A549 (cell line): Measurements from ENCODE around the gene ADPRHL1. TPM values are rescaled to one million over a fixed set of nuclear protein-coding genes. Genes with fewer than 3 reads are reported as not detected.

ENCODE experiments used
- ATAC-seq, 2 experiments: fragments of 200-7000 bp in 1 of 2; fragments of >200 bp in 1 of 2; cut with Nextera tagmentation in 1 of 2; cut with Tn5 transposase in 1 of 2; 3 replicates each; pipeline versions ENCODE4 v1.8.0 to v1.9.1; 2018 to 2020; ENCODE audit warnings: mild to moderate bottlenecking in 1 of 2, moderate library complexity in 1 of 2
- CTCF ChIA-PET: fragments of 300-600 bp; sonication (Branson Sonifier 250); formaldehyde crosslinking; extraction: SDS; loops from one replicate; lab custom pipeline; 2021; ENCODE audit warnings: antibody characterized with exemption, inconsistent platforms; lab: Yijun Ruan, JAX
- POLR2A ChIA-PET: fragments of 350-600 bp; formaldehyde crosslinking; extraction: SDS; loops from one replicate; lab custom pipeline; 2021; ENCODE audit warnings: antibody characterized with exemption, inconsistent platforms; lab: Yijun Ruan, JAX
- DNase-seq, 2 experiments: peaks; one replicate each; pipeline versions ENCODE4 v3.0.0 to v3.0.0-alpha.2; 2011 to 2016; ENCODE audit warnings: low read depth in 1 of 2, low spot score in 1 of 2
- FAIRE-seq: peaks from 2 replicates; lab custom pipeline; 2011; peaks lifted over from hg19 to GRCh38; lab: Jason Lieb, UNC
- H3K27ac ChIP-seq, 2 experiments: fragments of >200 bp; sonication (Bioruptor Twin); formaldehyde crosslinking; 3 replicates each; pipeline ENCODE4 v1.5.1; 2016 to 2017
- H3K4me1 ChIP-seq: fragments of >200 bp; sonication (Bioruptor Twin); formaldehyde crosslinking; 3 replicates; pipeline ENCODE4 v1.6.1; 2016
- H3K4me2 ChIP-seq: fragments of >200 bp; sonication (Bioruptor Twin); formaldehyde crosslinking; 3 replicates; pipeline ENCODE4 v1.6.1; 2016
- H3K4me3 ChIP-seq: fragments of >200 bp; sonication (Bioruptor Twin); formaldehyde crosslinking; 3 replicates; pipeline ENCODE4 v1.5.1; 2016
- H3K9me3 ChIP-seq: fragments of >200 bp; sonication (Bioruptor Twin); formaldehyde crosslinking; 3 replicates; pipeline ENCODE4 v1.6.1; 2016
- ATOH8 ChIP-seq: fragments of 250-450 bp; sonication (Bioruptor Pico); IDR thresholded peaks from 2 replicates; pipeline ENCODE4 v1.5.0; 2020; ENCODE audit warnings: low read depth, mild to moderate bottlenecking, moderate library complexity
- CBX2 ChIP-seq: fragments of 200-600 bp; sonication (generic); IDR thresholded peaks from 2 replicates; pipeline ENCODE4 v1.6.1; 2016; ENCODE audit warnings: low read depth, mild to moderate bottlenecking, borderline replicate concordance
- CHD4 ChIP-seq: fragments of 200-600 bp; sonication (generic); IDR thresholded peaks from 2 replicates; pipeline ENCODE4 v1.6.1; 2016; ENCODE audit warnings: antibody characterized with exemption, mild to moderate bottlenecking, borderline replicate concordance
- E2F6 ChIP-seq: IDR thresholded peaks from 2 replicates; pipeline ENCODE4 v1.6.1; 2012; ENCODE audit warnings: low read depth, borderline replicate concordance
- EHF ChIP-seq: fragments of 250-450 bp; sonication (Bioruptor Pico); IDR thresholded peaks from 2 replicates; pipeline ENCODE4 v1.5.0; 2020; ENCODE audit warnings: mild to moderate bottlenecking
- EHMT2 ChIP-seq: fragments of 200-600 bp; sonication (generic); IDR thresholded peaks from 2 replicates; pipeline ENCODE4 v1.6.1; 2016; ENCODE audit warnings: antibody characterized with exemption, low read depth, mild to moderate bottlenecking, moderate library complexity
- ELK1 ChIP-seq: fragments of 150-350 bp; IDR thresholded peaks from 2 replicates; pipeline ENCODE4 v1.6.1; 2014; ENCODE audit warnings: low read depth, mild to moderate bottlenecking, low read length
- ESRRA ChIP-seq: fragments of 150-350 bp; IDR thresholded peaks from 2 replicates; pipeline ENCODE4 v1.6.1; 2014; ENCODE audit warnings: mild to moderate bottlenecking, low read length, borderline replicate concordance
- GATA3 ChIP-seq: IDR thresholded peaks from 2 replicates; pipeline ENCODE4 v1.6.1; 2012; ENCODE audit warnings: borderline replicate concordance
- HEYL ChIP-seq: fragments of 250-450 bp; sonication (Bioruptor Pico); IDR thresholded peaks from 2 replicates; pipeline ENCODE4 v1.8.0; 2021; ENCODE audit warnings: mild to moderate bottlenecking, moderate library complexity
- HOXA7 ChIP-seq: fragments of 250-450 bp; sonication (Bioruptor Pico); IDR thresholded peaks from 2 replicates; pipeline ENCODE4 v1.5.0; 2020; ENCODE audit warnings: mild to moderate bottlenecking, moderate library complexity
- HOXB13 ChIP-seq: fragments of 250-450 bp; sonication (Bioruptor Pico); IDR thresholded peaks from 2 replicates; pipeline ENCODE4 v1.5.0; 2020; ENCODE audit warnings: low read depth, mild to moderate bottlenecking, moderate library complexity
- JUN ChIP-seq, 2 experiments: fragments of >200 bp; sonication (Bioruptor Twin); formaldehyde crosslinking; IDR thresholded peaks; 2 replicates in 1 of 2; 3 replicates in 1 of 2; pipeline ENCODE4 v1.6.1; 2016 to 2017
- JUNB ChIP-seq: fragments of >200 bp; sonication (Bioruptor Twin); formaldehyde crosslinking; IDR thresholded peaks from 2 replicates; pipeline ENCODE4 v1.6.1; 2016
- KDM1A ChIP-seq: fragments of 200-600 bp; sonication (generic); IDR thresholded peaks from 2 replicates; pipeline ENCODE4 v1.6.1; 2016; ENCODE audit warnings: low read depth, mild to moderate bottlenecking
- MAFK ChIP-seq: fragments of 450-650 bp; IDR thresholded peaks from 2 replicates; pipeline ENCODE4 v1.6.1; 2014; ENCODE audit not compliant: partially characterized antibody
- MAX ChIP-seq: IDR thresholded peaks from 2 replicates; pipeline ENCODE4 v1.6.1; 2012
- MAZ ChIP-seq: fragments of 150-350 bp; IDR thresholded peaks from 2 replicates; pipeline ENCODE4 v1.6.1; 2014; ENCODE audit warnings: antibody characterized with exemption, low read depth, low read length, borderline replicate concordance
- PBX3 ChIP-seq: IDR thresholded peaks from 2 replicates; pipeline ENCODE4 v1.6.1; 2012
- RAD21 ChIP-seq, 2 experiments: fragments of >200 bp in 1 of 2; sonication (Bioruptor Twin) in 1 of 2; formaldehyde crosslinking in 1 of 2; IDR thresholded peaks in 1 of 2; conservative IDR thresholded peaks in 1 of 2; 2 replicates in 1 of 2; 3 replicates in 1 of 2; pipeline ENCODE4 v1.6.1; 2012 to 2018; ENCODE audit warnings: inconsistent platforms in 1 of 2
- REST ChIP-seq: fragments of 200-600 bp; sonication (generic); IDR thresholded peaks from 2 replicates; pipeline ENCODE4 v1.6.1; 2016; ENCODE audit warnings: antibody characterized with exemption, mild to moderate bottlenecking, moderate library complexity
- RFX5 ChIP-seq: fragments of 450-650 bp; IDR thresholded peaks from 2 replicates; pipeline ENCODE4 v1.7.1; 2014; ENCODE audit warnings: antibody characterized with exemption, mild to moderate bottlenecking, moderate library complexity
- RNF2 ChIP-seq: fragments of 200-600 bp; sonication (generic); IDR thresholded peaks from 2 replicates; pipeline ENCODE4 v1.6.1; 2016; ENCODE audit warnings: low read depth, mild to moderate bottlenecking, antibody characterized with exemption, moderate library complexity, borderline replicate concordance
- SMC3 ChIP-seq: fragments of >200 bp; sonication (Bioruptor Twin); formaldehyde crosslinking; IDR thresholded peaks from 3 replicates; pipeline ENCODE4 v1.6.1; 2018; ENCODE audit warnings: inconsistent platforms
- SREBF2 ChIP-seq: fragments of 450-650 bp; IDR thresholded peaks from 2 replicates; pipeline ENCODE4 v1.6.1; 2014; ENCODE audit warnings: mild to moderate bottlenecking, moderate library complexity
- USF2 ChIP-seq: fragments of 450-650 bp; IDR thresholded peaks from 2 replicates; pipeline ENCODE4 v1.6.1; 2014; ENCODE audit warnings: antibody characterized with exemption
- ZFP36 ChIP-seq: fragments of 450-650 bp; IDR thresholded peaks from 2 replicates; pipeline ENCODE4 v1.6.1; 2014; ENCODE audit warnings: borderline replicate concordance; ENCODE audit not compliant: partially characterized antibody
- ZNF302 ChIP-seq: fragments of 250-450 bp; sonication (Bioruptor Pico); IDR thresholded peaks from 2 replicates; pipeline ENCODE4 v1.9.0; 2021; ENCODE audit warnings: inconsistent platforms, mild to moderate bottlenecking, moderate library complexity
- ZSCAN20 ChIP-seq: fragments of 250-450 bp; sonication (Bioruptor Pico); IDR thresholded peaks from 2 replicates; pipeline ENCODE4 v1.8.0; 2022; ENCODE audit warnings: mild to moderate bottlenecking, moderate library complexity
- WGBS: methylation state at CpG from one replicate; pipeline ENCODE4 v1.1.6; 2017; ENCODE audit errors: missing lambda C conversion rate; 5-methylcytosine and 5-hydroxymethylcytosine counted together
- polyA plus RNA-seq, 4 experiments: library from polyadenylated mRNA; depleted of rRNA in 3 of 4; stranded (reverse); fragments of >200 nt; fragmentation: RNase III in 1 of 4; extraction: RNeasy Plus Mini Kit Qiagen cat#74134 plus additional on column Dnase treatment in 1 of 4; gene quantifications; 2 replicates in 3 of 4; 3 replicates in 1 of 4; pipeline ENCODE4 v1.2.3, GENCODE V29; 2011 to 2017

Gene ADPRHL1
- polyA plus RNA-seq, 2 of the 4 experiments (the other 2 are of a cell fraction) = 11.0 to 11.4 TPM

GRCh38 chr13:113415825-113416224, 37.5 kb downstream of the ADPRHL1 start:
- ATAC-seq (no peak), DNase-seq (no peak), FAIRE-seq (no peak)
- H3K27ac ChIP-seq = no peak overlapping the region
- H3K4me2 ChIP-seq = no peak overlapping the region
- TF ChIP-seq ATOH8 (CRISPR knock-in tag) (no peak), SREBF2 (no peak), GATA3 (no peak), EHF (CRISPR knock-in tag) (no peak), HOXB13 (CRISPR knock-in tag) (no peak), ESRRA (no peak), RNF2 (no peak), MAFK (no peak), ZSCAN20 (CRISPR knock-in tag) (no peak), USF2 (no peak), REST (no peak), JUN (IDR thresholded peaks at IDR 0.05) (no peak), PBX3 (no peak), KDM1A (no peak), E2F6 (no peak), MAX (no peak), HEYL (CRISPR knock-in tag) (no peak)
- no peak overlapping the region for H3K4me3 ChIP-seq
- ChIA-PET POLR2A (no interaction called here), CTCF (interaction anchor here (1.1 kb wide), 1 partner anchor 22 kb away, joined by 3 read pairs; no protein-coding TSS in a partner anchor)
- 72% methylated on average over 6 of the region's 8 CpGs for WGBS
- H3K4me1 ChIP-seq = peaks cover 11% of the 10 kb centered on the region
- H3K9me3 ChIP-seq = no peaks in the 10 kb centered on the region

GRCh38 chr13:113415032-113415431, 38.3 kb downstream of the ADPRHL1 start:
- WGBS = 86% methylated on average over 11 of the region's 15 CpGs
- no peak overlapping the region for H3K4me3 ChIP-seq
- no peak overlapping the region for H3K27ac ChIP-seq
- H3K9me3 ChIP-seq = no peaks in the 10 kb centered on the region
- FAIRE-seq = no peak
- H3K4me1 ChIP-seq = peaks cover 19% of the 10 kb centered on the region
- no peak for ATAC-seq
- no peak for DNase-seq
- CTCF ChIA-PET = interaction anchor here (1.1 kb wide), 1 partner anchor 21 kb away, joined by 3 read pairs; no protein-coding TSS in a partner anchor
- POLR2A ChIA-PET = no interaction called here
- H3K4me2 ChIP-seq = no peak overlapping the region
- TF ChIP-seq HOXA7 = no peak
- TF ChIP-seq JUNB = no peak
- TF ChIP-seq EHMT2 = no peak
- no peak for TF ChIP-seq CBX2
- no peak for TF ChIP-seq ZNF302 (CRISPR knock-in tag)
- no peak for TF ChIP-seq JUN (IDR thresholded peaks at IDR 0.05)
- TF ChIP-seq ZSCAN20 (CRISPR knock-in tag) = no peak
- TF ChIP-seq CHD4 = no peak
- no peak for TF ChIP-seq EHF (CRISPR knock-in tag)
- no peak for TF ChIP-seq ZFP36
- no peak for TF ChIP-seq SMC3
- no peak for TF ChIP-seq SREBF2
- no peak for TF ChIP-seq ELK1
- no peak for TF ChIP-seq RFX5
- TF ChIP-seq RAD21 (conservative IDR thresholded peaks at IDR 0.05 in 1 of 2, IDR thresholded peaks at IDR 0.05 in 1 of 2) = no peak
- TF ChIP-seq MAZ = no peak
